Occipital lobe (tissue), 2 donors: ENCODE data around the gene KRTAP5-8. TPM values are rescaled to one million over a fixed set of nuclear protein-coding genes. Genes with fewer than 3 reads are reported as not detected.
"Not testable (repeated sequence)": the region's sequence is repeated elsewhere in the genome, so short reads cannot be mapped to it uniquely, and the experiment has no call there.

Experiments used
- DNase-seq: peaks from one replicate; lab custom pipeline; 2025; lab: John Stamatoyannopoulos, UW
- total RNA-seq: library from RNA; depleted of rRNA; stranded (reverse); fragments of >200 nt; gene quantifications from one replicate; pipeline ENCODE4 v1.2.3, GENCODE V29; 2014

KRTAP5-8 gene
- total RNA-seq, 1 donor from 2014 or later = 0.31 TPM

DNA sequence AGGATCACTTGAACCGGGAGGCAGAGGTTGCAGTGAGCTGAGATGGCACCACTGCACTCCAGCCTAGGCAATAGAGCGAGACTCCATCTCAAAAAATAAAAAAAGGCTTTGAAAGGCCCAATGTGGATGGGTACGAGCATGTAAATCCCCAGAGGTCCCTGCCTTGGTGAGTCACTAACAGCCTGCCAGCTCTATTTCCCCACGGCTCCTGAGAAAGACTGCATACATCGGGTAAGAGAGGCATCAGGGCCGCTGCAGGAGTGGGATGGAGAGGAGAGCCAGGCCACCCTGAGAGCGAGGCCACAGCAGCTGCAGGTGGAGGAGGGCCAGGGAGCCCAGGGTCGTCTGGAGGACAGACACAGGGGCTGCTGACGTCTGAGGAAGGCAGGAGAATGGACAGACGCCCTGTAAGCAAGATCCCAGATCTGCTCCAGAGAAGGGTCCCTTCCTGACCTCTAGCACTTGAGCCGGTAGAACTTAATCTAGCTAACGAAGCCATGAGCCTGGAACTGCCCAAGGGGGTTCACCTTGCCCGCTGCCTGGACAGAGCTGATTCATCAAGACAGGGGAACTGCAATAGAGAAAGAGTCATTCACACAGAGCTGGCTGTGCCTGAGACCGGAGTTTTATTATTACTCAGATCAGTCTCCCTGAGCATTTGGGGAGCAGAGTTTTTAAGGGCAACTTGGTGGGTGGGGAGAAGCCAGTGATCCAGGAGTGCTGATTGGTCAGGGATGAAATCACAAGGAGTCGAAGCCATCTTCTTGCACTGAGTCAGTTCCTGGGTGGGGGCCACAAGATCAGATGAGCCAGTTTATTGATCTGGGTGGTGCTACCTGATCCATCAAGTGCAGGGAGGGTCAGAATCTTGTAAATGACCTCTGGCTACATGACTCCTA, 5.3 kb downstream of the KRTAP5-8 start:
- DNase-seq = no peak

DNA sequence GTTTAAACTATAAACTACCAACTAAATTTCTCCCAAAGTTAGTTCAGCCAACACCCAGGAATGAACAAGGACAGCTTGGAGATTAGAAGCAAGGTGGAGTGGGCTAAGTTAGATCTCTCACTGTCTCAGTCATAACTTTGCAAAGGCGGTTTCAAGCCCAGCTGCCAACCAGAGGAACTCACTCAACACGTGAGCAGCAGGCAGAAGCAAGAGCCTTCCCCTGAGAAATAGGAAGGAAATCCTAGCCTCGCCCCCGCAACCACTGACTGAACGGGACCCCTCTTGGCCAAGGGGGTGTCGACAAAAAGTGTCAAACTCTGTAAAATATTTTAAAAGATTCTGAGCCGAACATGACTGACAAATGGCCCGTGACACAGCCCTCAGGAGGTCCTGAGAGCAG, 6.0 kb downstream of the KRTAP5-8 start:
- DNase-seq = no peak

DNA sequence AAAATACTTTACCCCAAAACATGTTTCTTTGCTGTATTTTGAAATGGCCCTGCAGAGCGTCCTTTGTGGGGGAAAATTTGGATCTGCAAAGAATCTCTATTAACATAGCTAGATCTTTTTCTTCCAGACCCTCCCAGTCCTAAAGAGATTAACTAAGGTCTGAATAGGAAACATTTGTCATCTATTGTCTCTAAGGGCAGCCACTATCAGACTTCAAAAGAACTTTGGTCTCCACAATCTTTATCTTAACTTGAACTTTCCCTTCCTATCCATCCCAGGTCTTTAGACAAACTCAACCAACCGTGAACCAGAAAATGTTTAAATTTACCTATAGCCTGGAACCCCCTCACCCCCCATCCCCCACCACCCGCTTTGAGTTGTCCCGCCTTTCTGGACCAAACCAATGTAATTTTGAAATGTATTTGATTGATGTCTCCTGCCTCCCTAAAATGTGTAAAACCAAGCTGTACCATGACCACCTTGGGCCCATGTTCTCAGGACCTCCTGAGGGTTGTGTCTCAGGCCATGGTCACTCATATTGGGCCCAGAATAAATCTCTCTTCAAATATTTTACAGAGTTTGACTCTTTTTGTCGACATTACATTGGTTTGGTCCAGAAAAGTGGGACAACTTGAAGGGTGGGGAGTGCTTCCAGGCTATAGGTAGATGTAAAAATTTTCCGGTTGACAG, 6.8 kb downstream of the KRTAP5-8 start:
- no peak for DNase-seq

DNA sequence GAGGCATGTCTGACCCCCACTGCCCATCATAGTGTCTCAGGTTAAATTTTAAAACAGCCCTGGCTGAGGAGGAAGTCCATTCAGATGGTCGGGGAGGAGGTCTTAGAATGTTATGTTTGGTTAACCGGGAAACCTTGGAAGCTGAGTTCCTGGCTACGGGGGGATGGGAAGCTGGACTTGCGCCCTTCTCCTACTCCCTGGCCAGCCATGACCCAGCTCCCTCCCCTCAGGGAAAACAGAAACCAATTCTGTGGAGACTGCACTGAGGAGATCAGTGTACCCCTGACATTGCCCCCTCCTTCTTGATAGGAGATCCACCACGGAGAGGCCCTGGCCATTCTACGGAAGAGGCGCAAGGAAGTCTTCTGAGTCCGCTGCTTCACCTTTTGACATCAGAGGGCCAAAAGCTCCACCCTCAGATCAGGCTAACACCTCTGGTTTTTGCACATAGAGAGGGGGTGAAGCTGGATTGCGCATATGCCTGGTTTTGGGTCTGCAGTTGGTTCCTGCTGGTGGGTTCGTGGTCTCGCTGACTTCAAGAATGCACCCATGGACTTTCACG, 7.7 kb downstream of the KRTAP5-8 start:
- DNase-seq = no peak

DNA sequence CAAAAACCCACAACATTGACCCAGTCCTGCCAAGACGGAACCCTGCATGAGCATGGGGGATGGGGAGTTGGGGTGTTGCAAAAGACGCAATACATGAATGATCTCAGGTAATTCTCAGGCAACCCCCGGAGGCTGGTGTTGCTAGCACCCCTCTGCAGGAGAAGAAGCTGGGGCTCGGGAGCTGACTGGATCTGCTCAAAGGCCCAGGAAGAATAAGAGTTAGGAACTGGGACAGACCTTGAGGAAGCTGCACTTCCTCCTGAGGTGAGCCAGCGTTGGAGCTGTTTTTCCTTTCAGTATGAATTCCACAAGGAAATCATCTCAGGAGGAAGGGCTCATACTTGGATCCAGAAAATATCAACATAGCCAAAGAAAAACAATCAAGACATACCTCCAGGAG, 10.3 kb downstream of the KRTAP5-8 start, which contains the start of gene KRTAP5-9:
TSS of gene KRTAP5-9 (plus strand) at position 301 of the 400 bp plus-strand sequence. CDS start 238 bp downstream, outside the sequence.
- no peak for DNase-seq

DNA sequence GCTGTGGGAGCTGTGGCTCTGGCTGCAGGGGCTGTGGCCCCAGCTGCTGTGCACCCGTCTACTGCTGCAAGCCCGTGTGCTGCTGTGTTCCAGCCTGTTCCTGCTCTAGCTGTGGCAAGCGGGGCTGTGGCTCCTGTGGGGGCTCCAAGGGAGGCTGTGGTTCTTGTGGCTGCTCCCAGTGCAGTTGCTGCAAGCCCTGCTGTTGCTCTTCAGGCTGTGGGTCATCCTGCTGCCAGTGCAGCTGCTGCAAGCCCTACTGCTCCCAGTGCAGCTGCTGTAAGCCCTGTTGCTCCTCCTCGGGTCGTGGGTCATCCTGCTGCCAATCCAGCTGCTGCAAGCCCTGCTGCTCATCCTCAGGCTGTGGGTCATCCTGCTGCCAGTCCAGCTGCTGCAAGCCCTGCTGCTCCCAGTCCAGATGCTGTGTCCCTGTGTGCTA, 10.9 kb downstream of the KRTAP5-8 start:
- DNase-seq = no peak

DNA sequence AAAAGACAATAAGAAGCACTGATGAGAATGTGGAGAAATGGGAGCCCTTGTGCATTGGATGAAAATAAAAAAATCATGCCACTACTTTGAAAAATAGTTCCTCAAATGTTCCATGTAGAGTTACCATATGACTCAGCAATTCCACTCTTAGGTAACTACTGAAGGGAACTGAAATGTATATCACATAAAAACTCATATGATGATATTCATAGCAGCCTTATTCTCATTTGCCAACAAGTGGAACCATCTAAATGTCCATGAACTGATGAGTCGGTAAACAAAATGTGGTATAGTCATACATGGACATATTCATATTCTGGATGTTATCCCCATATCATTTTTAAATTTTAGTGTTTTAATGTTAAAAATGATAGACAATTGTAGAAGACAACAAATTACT, 13.9 kb downstream of the KRTAP5-8 start:
- DNase-seq = no peak

DNA sequence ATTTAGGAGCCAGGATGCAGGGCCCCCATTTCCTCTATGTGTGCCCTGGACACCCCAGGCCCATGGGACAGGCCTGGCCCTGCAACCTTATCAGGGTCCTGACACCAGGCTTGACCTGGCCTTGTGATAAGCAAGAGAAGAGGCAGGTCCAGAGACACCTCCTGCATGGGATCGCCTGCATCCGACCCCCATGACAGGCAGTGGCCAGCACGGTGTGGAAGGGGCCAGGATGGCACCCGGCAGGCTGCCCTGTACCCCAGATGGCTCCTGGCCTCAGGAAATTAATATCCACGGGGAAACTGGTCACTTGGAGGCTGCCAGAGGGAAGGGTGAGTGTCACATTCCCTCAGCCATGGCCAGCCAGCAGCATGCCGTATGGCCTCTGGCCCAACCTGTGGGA, 17.2 kb downstream of the KRTAP5-8 start:
- no peak for DNase-seq

DNA sequence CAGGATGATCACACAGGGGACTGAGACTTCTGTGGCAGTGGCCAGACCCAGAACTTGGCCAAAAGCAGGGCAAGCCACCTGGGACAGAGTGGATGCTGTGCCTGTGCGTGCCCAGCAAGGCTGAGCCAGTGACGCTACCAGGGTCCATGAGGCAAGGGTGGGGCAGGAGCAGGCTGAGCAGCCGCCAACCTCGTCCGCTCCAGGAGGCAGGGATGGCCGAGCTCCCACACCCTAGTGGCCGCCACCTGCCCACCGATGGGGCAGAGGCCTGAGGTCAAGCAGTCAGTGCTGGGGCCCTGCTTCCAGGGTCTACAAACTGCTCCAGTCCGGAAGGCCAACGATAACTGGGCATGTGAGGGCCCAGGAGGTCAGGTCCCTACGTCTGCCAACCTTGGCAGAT, 17.7 kb downstream of the KRTAP5-8 start:
- DNase-seq = no peak

DNA sequence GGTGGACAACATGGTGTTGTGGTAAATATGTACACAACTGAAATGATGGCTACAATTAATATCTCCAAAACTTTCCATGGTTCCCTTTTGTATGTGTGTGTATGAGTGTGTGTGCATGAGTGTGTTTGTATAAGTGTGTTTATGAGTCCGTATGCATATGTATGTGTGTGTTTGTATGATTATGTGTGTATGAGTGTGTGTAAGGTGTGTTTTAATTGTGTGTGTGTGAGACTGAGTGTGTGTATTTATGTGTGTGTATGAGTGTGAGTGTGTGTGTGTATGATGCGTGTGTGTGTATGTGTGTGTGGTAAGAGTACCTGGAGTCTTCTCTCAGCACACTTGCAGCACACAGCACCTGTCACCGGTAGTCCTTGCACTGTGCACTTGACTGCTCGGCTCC, 18.2 kb downstream of the KRTAP5-8 start:
- DNase-seq = no peak

DNA sequence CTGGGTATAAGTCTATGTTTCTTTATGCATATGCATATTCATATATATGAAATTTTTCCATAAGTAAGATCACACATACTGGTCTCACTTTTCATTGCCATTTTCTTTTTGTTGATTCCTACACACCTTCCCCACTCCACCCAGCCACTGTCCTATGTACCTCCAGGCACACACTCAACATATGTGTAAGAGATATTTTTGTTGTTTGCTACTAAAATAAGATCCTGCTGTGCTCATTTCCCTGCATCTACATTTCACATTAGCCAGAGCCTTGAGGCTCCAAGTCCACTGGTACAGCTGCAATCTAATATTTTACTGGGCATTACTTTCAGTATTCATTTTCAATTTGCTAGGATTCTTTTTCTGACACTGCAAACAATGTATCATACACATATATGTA, 19.4 kb downstream of the KRTAP5-8 start:
- DNase-seq = no peak

DNA sequence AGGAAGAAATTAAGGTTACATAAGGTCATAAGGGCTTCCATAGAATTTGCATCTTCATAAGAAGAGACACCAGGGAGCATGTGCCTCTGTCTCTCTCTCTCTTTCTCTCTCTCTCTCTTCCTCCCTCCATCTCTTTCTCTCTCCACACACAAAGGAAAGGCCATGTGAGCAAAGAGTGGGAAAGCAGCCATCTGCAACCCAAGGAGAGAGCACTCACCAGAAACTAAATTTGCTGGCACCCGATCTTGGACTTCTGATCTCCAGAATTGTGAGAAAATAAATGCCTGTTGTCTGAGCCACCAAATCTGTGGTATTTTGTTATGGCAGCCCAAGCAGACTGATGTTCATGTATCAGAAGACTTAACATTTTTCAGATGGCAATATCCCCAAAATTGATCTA, 21.2 kb downstream of the KRTAP5-8 start:
- no peak for DNase-seq

DNA sequence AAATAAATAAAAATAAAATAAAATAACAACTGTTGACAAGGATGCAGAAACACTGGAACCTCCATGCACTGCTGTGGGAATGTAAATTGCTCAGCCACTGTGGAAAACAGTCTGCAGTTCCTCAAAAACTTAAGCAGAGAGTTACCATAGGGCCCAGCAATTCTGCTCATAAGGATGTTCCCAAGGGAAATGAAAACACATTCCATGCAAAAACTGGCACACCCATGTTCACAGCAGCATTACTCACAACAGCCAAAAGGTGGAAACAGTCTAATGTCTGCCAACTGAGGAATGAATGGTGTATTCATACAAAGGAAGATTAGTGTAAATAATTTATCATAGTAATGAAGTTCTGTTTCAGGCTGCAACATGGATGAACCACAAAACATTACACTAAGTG, 24.3 kb downstream of the KRTAP5-8 start:
- DNase-seq = no peak

DNA sequence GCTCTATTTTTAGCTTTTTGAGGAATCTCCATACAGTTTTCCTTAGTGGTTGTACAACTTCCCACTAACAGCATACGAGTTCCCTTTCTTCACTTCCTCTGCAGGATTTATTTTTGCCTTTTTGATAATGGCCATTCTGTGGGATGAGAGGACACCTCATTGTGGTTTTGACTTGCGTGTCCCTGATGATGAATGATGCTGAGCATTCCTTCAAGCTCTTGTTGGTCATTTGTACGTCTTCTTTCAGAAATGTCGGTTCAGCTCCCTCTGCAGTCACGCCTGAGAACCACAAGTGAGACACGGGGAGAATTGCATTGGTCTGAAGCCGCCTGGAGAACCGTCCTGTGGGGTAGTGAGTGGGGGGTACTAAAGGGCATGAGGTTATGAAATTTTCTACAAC, 25.6 kb downstream of the KRTAP5-8 start:
- no peak for DNase-seq

DNA sequence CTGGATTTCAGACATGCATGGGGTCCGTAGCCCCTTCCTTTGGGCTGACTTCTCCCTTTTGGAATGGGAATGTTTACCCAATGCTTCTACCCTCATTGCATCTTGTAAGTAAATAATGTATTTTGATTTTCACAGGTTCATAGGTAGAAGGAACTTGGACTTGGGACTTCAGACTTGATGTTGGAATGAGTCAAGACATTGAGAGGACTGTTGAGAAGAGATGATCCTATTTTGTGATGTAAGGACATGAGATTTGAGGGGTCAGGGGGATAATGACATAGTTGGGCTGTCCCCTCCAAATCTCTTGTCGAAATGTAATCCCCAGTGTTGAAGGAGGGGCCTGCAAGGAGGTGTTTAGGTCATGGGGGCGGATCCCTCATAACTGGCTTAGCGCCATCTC, 26.6 kb downstream of the KRTAP5-8 start:
- DNase-seq = no peak

DNA sequence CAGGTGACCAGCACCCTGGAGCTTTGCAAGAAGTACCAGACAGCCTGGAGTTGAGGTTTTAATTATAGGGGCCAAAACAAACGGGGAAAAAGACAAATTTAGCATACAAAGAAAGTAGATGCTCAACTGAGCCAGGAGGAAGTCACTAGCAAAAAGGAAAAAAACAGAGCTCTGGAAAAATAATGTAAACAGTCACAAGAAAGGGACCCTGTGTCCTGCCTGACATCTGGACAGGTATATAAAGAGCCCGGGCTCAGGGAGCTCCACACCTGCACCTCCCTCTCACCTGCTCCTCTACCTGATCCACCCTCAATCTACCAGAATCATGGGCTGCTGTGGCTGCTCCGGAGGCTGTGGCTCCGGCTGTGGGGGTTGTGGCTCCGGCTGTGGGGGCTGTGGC, 27.4 kb downstream of the KRTAP5-8 start, which contains the start of gene KRTAP5-10:
TSS of gene KRTAP5-10 (plus strand) at position 301 of the 400 bp plus-strand sequence. CDS start at position 326, 25 bp downstream.
- DNase-seq = no peak

DNA sequence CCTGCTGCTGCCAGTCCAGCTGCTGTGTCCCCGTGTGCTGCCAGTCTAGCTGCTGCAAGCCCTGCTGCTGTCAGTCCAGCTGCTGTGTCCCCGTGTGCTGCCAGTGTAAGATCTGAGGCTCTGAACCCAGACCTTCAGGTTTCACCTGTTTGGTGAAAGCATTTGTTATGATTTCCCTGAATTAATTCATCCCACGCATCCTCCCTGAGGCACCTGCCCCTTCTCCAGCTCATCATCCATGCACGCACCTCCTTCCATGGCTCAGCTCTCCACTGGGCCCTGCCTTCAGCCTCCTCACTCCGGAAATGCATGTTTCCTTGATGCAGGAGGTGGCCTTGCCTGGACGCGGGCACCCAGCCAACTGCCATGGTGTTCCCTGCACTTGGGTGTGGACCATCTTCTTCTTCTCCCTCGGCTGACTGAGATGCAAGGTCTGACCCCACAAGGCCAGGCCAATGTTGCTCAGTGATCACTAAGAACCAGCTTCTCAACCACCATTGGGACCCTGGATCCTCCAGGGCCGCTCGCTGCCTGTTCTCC, 28.3 kb downstream of the KRTAP5-8 start:
- DNase-seq = no peak

DNA sequence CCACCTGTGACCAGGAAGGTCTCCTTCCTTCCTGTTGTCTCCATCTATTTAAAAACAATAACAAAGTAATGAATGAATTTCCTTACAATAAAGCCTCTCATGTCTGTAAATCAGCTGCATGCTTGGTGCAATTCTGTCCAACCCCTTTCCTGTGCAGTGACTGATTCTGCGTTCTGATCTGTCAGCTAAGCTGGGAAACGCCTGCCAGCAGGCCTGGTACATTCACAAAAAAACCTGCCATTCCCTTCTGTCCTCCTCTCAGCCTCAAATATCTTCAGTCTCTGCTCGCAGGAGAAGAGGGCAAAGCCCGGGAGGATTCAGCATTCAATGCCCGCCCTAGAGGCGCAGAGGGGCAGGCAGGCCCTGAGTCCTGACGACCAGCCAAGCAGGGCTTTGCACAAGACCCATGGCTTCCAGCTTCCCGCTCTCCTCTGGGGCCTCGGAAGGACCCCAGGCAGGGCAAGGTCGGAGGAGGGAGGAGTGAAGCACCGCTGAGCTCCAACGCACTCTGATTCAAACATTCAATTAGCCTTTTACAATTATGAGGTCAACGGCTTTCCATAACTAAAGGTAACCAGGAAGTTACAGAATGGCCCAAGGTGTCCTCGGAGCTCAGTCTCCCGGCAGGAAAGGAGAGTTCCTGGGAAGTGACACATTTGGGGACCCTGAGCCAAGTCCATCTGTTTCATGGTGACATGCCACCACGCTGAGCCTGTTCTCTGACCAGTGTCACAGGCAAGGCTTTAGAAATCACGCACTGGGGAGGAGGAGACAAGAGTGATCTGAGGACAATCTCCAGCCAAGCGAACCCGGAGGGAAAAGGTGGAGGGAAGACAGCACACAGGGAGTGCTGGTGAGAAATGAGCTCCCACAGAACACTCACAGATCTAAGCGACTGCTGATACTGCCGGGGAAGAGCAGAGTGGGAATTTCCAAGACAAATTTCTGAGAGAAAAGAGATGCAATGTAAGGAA, 29.1 kb downstream of the KRTAP5-8 start:
- DNase-seq = not testable (repeated sequence)

DNA sequence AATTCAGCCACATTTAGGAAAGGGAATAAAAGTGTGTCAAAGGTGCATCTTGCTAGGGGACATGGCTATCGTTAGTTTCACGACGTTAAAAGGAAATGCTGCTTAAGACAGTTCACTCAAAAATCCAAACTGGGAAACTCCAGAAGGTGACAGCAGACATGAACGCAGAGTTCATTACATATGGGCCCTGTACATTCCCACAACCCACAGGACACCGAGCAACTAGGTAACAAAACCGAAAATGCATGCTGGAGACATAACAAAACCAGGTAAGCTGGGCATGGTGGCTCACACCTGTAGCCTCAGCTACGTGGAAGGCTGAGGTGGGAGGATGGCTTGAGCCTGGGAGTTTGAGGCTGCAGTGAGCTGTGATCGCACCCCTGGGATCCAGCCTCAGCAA, 29.8 kb downstream of the KRTAP5-8 start:
- DNase-seq = not testable (repeated sequence)

DNA sequence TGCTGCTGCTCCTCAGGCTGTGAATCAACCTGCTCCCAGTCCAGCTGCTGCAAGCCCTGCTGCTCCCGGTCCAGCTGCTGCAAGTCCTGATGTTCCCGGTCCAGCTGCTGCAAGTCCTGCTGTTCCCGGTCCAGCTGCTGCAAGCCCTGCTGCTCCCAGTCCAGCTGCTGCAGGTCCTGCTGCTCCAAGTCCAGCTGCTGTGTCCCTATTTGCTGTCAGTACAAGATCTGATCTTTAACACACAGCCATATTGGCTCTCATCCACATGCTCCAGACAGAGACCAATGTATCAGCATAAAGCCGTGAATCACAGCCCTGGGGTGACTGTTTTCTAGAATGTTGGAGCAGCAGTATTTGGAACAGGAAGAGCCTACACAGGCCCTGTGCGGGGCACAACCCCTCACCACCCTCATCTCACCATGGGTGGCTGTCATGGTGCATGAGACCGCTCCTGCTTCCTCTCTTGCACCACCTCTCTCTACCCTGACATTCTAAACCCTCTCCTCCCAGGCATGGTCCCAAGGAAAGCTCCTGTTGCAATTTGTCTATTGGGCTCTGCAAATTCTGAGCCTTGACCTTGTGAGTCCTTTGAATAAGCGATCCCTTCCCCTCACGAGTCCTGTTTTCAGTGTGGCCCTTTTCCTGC, 31.0 kb downstream of the KRTAP5-8 start:
- no peak for DNase-seq
